Activated effector memory CD4-positive, alpha-beta T cell treated with Interleukin-2 at 50 U/mL for 16 hours (primary cell): ENCODE results near the gene FIZ1.

Experiments used
- DNase-seq: peaks from one replicate; pipeline ENCODE4 v3.0.0-alpha.2; 2020

Gene FIZ1

DNA sequence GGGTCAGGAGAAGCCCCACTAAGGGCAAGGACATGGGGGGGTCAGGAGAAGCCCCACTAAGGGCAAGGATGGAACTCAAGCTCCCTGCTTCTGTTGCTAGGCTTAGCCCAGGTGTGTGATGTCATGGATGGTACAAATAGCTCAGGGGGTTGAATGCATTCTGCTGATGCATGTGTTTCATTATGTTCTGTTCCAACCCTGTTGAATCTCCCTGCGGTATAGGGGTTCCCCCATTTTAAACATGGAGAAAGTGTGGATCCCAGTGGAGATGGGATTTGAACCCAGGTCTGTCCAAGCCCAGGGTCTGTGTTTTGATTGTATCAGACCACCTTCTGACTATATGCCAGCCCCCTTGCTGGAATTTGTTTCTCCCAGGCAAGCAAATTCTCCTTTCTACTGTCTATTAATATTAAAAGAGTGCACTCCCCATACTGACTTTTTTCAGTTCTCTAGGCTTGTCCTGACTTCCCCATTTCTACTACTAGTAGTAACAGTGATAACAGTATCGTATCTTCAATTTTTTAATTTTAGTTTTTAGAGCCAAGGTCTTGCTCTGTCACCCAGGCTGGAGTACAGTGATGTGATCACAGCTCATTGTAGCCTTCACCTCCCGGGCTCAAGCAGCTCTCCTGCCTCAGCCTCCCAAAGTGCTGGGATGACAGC, 12.8 kb upstream of the FIZ1 start:
- DNase-seq, result no peak

DNA sequence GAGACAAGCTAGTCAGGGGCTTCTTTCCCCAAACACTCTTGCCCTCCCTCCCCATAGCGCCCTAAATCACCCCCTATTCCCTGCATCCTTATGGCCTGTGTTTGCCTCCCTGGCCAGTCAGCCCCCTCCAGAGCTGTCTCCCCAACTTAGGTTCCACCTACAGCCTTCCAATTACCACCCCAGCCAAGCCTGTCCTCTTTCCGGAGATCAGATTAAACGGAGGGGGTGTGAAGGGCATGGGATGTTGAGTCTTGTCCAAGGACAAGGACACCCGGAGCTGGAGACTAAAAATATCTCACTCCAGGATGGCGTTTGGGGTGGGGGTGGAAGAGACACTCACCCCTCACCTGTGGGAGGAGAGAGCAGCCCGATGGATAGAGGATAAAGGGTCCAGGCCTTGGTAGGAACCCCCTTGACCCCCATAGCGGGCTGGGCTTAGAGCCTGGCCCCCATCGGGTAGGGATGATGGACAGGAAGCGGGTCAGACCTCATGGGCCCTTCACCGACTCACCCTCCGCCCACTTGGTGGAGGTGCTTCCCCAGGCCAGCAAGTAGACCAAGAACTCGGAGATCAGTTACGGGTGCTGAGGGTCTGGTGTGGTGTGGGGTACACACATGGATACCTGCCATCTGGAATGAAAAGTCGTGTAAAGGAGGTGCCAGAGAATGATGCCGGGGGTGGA, 12.1 kb upstream of the FIZ1 start:
- no peak for DNase-seq

DNA sequence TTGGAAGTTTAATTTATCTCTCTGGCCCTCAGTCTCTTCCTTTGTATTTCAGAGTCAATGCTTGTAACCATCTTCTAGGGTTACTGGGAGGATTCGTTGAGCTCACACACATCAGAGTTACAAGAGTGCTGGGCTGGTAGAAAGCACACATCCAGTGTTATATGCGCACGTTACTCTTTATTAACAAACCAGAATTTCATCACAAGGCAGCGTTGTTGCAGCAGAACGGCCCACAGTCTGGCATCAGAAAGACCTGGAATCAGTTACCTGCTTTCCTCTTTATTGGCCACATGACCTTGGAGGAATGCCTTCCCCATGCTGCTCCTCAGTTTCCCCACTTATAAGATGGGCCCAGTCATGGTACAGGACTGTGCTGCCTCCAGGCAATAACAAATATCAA, 10.0 kb upstream of the FIZ1 start:
- no peak for DNase-seq

DNA sequence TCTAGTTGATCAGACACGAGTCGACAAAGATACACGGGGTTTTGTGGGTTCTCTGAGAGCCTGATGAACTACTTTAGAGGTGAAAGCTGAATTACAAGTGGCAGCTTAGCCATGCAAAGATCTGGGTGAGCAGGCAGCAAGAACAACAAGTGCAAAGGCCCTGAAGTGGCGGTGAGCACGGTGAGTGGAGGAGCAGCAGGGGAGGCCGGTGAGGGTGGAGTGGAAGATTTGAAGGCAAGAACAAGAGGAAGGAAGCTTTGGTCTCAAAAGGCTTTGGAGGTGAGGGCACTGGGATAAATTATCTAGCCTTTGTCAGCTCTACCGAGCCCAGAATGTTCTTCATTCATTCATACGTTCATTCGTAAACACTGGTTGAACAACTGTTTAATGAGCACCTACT, 7.5 kb upstream of the FIZ1 start:
- no peak for DNase-seq

DNA sequence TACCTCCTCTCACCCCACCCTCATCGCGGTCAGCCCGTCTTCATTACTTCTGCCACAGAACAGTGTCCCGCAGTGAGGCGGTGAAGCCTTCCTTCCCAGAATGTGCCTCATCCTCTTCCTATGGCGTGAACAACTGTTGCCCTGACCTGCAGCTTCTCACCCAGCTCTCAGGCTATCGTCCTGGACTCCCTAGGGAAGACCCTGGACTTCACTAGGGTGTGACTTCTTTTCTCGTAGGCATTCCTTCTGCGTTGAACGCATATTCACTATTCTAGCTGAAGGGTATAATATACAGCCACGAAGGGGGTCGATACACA, 7.1 kb upstream of the FIZ1 start:
- DNase-seq, result no peak

DNA sequence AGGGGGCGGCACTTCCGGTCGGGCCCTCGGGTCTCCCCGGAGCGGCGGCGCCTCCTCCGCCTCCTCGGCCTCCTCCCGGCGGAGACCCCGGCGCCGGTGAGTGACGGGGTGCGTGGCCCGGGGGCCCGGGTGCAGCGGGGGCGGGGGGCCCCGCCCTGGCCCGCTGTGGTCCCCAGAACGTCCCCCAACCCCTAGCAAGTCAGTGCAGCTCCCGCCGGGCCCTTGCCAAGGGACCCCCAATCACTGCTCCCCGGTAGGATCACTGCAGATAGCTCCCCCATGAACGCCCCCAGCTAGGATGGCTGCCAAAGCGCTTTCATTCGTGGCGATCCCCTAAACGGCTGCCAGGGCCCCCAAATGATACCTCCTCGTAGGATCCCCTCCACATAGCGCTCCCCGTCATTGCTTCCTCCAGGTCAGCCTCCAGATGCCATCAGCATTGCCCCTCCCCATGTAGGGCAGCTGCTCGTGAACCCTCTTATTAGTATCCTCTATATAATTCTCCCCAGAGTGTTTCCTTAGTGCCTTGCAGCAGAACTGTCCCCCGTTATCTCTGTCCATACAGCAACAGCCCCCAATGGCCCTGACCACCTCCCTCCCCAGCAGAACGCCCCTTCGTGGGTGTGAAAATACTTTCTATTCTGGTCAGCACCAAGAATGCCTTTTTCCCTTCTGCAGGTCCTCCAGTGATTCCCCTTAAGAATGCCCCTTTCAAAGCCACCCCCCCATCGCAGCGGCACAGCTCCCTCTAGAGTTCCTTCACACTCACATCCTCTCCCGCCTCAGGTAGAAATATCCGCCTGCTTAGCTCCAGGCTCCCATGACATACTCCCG, 6.5 kb upstream of the FIZ1 start, which contains the start of gene ZNF865:
Gene ZNF865 (plus strand): TSS at position 11 of the 834 bp plus-strand sequence. CDS start 7,972 bp downstream, outside the sequence.
- peak; percentile 55 for DNase-seq

DNA sequence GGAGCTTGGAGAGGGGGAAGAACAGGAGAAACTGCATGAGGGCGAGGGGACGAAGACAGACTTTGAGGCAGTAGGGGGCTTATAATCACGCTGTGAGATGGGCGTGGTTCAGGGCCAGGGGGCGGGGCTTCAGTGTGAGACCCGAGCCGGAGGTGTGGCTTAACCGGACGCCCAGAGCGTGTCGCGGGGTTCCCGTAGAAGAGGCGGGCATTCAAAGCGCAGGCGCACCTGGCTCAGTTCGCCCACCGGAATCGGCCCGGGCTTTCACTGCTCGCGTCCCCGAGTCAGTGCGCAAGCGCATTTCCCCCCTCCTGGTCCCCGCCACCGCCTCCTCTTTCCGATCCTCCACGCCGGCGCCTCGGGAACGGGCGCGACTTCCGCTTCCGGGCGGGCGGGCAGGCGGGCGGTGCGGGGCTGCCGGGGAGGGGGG, 5.9 kb upstream of the FIZ1 start:
- DNase-seq, result peak; percentile 95

DNA sequence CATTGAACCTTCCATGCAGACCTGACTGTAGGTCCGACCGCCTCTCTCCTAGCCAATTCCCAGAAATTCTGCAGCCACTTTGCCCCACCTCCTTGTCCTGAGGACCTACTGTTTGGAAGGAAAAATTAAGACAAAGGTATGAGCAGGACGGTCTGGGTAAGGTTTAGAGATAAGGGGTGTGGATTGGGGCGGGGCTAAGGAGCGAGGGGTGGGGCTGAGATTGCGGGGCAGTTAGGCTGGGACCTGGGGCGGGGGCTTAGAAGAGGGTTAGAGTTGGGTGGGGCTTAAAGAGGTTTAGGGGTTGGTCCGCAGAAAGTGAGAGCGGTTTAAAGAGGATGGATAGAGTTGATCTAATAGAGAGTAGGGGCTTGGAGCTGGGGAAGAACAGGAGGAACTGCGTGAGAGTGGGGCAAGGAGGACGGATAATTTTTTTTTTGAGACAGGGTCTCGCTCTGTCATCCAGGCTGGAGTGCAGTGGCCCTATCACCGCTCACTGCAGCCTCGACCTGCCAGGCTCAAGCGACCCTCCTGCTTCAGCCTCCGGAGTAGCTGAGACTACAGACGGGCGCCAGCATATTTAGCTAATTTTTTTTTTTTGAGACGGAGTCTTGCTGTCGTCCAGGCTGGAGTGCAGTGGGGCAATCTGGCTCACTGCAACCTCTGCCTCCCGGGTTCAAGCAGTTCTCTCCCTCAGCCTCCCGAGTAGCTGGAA, 4.4 kb upstream of the FIZ1 start:
- DNase-seq, result no peak

DNA sequence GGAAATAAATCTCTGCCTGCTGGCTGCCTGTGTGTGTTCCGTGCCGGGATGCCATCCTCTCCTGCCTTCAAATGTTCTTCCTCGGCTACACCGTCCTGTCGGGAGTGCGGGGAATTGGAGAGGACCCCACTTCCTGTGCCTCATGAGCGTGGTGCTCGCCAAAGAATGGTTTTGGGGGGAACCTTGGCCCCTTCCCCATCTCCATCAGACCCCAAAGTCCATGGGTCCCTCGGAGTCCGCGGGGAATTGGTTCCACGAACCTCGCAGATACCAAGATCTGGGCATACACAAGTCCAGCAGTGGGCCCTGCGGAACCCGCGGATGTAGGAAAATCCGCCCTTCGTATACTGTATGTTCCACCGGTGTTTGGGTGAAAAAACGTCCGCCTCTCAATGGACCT, 3.8 kb upstream of the FIZ1 start:
- no peak for DNase-seq

DNA sequence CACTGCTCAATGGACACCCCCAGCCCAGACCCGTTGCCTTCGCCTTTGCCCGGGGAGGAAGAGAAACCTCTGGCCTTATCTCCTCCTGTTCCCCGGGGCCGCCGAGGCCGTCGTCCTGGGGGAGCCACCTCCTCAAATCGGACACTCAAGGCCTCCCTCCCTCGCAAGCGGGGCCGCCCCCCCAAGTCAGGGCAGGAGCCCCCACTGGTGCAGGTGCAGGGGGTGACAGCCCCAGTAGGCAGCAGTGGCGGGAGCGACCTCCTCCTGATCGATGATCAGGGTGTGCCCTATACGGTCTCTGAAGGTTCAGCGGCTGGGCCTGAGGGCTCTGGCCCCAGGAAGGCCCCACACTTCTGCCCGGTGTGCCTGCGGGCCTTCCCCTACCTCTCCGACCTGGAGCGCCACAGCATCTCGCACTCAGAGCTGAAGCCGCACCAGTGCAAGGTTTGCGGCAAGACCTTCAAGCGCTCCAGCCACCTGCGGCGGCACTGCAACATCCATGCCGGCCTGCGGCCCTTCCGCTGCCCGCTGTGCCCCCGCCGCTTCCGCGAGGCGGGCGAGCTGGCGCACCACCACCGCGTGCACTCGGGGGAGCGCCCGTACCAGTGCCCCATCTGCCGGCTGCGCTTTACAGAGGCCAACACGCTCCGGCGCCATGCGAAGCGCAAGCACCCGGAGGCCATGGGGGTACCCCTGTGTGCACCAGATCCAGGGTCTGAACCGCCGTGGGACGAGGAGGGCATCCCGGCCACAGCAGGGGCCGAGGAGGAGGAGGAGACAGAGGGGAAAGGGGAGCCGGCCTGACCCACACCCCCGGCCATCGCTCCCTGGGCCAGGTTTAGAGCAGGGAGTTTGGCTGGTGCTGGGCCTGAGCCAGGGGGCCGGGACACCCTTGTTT, 3.0 kb upstream of the FIZ1 start:
- no peak for DNase-seq

DNA sequence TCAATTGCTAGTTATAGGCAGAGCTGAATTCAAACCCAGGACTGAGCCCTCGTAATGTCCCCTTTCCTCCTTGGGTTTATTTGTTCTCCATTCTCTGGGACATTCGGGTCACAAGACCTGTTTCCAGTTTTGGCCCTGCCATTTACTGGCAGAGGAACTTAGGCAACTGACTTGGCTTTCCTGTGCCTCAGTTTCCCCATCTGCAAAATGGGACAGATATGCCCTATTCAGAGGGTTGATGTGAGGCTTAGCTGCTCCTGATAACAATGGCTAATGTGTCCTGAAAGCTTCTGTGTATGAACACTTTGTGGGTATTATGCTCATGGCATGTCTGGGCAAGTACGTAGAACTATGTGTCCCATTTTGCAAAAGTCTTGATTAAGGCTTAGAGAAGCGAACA, 1.8 kb upstream of the FIZ1 start:
- DNase-seq, result no peak

DNA sequence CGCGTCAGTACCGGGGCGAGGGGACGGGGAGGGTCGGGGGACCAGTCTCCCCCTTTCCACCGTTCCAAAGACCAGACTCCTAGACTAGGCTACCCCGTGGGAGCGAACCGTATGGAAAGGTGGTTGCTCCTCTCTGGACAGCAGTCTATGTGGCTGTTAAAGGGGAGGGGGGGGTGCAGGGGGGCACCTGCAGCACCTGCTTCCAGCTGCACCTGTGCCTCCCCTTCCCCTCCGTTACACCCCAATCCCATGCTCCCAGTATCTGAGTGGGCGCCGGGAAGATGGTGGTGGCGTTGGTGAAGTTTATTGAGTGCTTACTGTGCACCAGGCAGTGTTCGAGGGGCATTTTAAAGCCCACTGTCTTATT, 1.3 kb upstream of the FIZ1 start:
- no peak for DNase-seq

DNA sequence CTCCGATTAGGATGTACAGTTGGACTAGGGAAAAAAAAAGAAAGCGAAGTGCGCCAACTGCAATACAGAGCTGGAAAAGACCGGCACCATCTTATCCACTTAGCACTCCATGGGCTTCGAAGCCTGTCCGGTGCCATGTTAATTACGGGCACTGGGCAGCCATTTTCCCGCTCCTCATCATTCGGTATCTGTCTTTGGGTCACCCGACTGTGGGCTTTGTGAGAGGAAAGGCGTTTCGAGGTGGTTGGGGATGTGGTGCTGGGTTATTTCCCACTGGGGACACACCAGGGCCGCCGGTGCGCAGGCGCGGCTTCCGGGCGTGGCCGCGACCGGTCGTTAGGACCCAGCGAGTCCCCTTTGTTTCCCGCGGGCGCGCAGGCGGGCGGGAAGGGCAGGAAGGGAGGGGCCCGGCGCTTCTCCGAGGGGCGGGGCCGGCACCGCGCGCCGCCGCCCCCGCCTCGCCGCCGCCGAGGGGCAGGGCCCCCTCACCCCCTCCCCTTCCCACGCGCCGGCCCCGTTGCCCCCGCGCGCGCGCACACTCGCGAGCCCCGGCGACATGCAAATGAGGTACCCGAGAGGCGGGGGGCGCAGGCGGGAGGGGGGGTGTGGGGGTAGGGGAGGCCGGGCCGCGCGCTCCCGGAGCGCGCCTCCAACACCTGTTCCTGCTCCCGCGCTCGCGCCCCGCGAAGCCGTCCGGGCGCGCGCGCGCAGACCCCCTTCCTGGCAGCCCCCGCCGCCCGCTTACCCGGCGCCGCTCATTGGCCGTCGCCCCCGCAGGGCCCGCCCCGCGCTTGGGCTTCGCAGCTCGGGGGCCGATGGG, 735 bp upstream of the FIZ1 start, which contains the start of gene ZNF524:
Gene ZNF524 (plus strand): TSS at position 447 of the 820 bp plus-strand sequence. CDS start 1,825 bp downstream, outside the sequence.
- peak; percentile 82 for DNase-seq

DNA sequence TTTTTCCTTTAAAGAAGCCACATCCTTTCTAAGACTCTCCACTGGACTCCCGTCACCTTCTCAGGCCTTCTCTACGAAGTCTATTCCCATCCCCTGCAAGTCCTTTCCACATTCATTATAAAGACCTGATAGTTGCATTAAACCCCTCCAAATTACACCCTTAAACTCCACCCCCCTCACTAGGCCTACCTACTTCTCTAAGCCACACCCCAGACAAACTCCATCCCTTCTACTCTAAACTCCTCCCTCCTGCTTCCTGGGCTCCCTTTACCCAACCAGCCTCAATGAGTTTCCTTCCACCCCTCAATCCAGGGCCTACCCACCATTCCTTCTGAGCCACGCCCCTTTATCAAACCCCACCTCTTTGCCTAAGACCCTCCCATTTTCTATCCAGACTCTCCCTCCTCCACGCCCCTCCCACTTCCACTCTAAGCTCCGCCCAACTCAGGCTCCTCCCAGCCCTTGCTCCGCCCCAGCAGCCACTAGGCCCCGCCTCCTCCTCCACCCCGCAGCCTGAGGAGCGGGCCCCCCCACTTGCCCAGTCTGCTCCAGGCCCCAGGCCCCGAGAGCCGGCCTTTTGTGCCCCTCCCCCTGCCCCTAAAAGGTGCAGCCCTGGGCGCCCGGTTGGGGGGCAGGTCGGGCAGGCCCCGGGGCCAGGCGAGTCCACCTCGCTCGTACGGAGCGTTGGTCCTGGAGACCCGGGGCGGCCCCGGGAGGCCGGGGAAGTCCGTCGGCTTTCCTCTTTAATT, 424 bp downstream of the FIZ1 start:
- peak; percentile 88 for DNase-seq

DNA sequence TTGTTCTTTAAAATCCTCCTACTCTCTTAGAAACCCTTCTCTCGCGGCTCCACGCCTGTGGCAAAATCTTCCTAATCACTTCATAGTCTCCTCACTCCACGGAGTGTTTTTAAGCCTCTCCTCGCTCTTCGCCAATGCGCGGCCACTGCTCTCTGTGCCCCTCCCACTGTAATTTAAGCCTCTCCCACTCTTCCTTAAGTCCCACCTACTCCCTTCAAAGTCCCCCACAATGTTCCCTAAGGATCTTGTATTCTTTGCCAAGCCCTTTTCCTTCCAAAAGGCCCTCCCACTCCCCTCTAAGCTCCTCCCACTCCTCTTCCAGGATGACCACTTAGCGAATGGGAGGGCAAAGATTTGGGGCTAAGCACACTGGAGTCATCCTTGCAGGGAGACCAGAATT, 1.3 kb downstream of the FIZ1 start:
- no peak for DNase-seq

DNA sequence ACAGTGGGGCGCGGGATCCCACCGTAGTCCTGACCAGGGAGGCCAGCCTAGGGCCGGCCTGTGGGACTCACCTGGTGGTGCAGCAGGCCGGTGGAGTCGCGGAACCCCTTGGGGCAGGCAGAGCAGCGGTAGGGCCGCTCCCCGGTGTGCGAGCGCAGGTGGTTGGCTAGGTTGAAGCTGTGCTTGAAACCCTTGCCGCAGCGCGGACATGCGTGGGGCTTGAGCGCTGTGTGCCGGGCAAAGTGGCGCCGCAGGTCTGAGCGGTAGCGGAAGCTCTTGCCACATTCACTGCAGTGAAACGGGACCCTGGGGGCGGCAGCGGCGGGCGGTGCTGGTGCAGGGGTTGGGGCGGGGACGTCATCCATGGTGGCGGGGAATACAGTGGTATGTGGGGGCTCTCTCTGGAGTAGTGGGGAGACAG, 1.8 kb downstream of the FIZ1 start:
- DNase-seq, result no peak

DNA sequence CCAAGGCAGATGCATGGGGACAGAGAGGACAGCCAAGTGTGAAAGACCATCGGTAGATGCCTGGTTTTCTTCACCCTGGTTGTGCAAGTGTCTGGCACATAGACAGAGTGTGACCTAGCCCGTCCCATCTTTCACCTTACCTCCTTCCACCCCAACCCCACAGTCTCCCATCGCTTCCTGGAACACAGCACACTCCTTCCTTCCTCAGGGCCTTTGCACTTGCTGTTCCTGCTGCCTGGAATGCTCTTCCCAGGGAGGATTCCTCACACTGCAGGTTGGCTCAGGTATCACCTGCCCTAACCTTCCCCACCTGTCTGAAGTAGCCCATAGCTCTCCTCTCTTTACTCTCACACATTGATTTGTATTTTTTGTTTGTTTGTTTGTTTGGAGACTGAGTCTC, 3.0 kb downstream of the FIZ1 start:
- no peak for DNase-seq

DNA sequence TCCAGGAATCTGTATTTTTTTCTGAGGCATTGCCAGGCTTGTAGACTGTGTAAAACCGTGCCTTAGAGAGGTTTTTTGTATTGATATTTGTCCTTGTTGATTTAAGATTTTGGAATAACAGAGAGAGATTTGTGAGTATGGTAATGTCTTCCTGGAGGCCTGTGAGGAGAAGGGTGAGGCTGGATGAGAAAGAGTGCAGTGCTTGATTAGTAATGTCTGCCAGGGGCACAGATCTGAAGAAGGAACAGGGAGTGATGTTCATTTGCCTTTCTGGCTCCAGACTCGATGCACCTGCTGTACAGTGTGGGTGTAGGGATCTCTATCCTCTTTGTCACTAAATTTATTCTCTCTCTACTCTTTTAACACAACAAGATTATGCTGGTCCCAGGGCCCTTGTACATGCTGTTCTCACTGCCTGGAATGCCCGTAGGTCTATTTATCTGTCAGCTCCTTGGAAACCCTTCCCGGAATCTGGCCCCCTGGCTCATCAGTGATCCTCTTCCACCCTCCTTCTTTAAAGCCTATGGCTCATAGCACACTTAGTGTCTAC, 4.2 kb downstream of the FIZ1 start:
- no peak for DNase-seq

DNA sequence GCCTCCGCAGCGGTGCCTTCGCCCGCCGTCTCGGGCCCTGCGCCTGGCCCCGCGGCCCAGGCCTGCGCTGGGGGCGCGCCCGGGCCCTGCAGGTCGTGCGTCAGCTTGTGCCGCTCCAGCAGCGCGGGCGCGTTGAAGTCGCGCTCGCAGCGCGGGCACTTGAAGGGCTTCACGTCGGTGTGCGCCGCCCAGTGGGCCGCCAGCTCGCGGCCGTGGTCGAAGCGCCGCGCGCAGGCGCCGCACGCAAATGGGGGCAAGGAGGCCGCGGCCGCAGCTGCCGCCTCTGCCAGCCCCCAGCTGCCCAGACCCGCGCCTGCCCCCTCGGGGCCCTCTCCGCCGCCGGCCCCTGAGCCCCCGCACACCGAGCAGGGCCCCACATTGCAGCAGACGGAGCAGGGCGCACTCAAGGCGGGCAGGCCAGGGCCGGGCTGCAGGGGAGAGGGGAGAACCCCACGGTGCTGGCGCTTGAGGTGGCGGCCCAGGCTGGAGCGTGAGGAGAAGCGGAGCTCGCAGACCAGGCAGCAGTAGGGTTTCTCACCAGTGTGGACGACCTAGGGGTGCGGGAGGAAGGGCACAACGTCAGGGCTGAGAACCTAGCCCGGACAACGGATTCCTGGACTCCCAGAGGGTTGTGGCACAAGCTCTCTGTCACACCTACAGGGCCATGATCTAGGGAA, 6.1 kb downstream of the FIZ1 start:
- DNase-seq, result no peak
